GM18951 (cell line): ENCODE measurements around the gene BORCS6.
A peak's percentile ranks its signal among the peaks of the same experiment; 100 is the strongest.

Experiments used
- POLR2A ChIP-seq: IDR thresholded peaks from 4 replicates; pipeline ENCODE4 v1.6.1; 2011; ENCODE audit warnings: mild to moderate bottlenecking; ENCODE audit not compliant: insufficient read length, insufficient read depth; ENCODE audit errors: extremely low read depth
- in situ Hi-C: fragments of 300-500 bp; cut with MboI; formaldehyde crosslinking; loops from one replicate; pipeline ENCODE4 v1.12.0; 2022; ENCODE audit warnings: low sequenced_read_pairs, mixed read lengths, inconsistent platforms; ENCODE audit not compliant: unreplicated experiment

BORCS6 gene

GRCh38 chr17:8192070-8192815 is 2.3 kb upstream of the BORCS6 start:
- TF ChIP-seq POLR2A: peak; percentile 49
- in situ Hi-C loops: no loop called here

GRCh38 chr17:8190506-8190905 is 526 bp upstream of the BORCS6 start:
- in situ Hi-C loops: no loop called here
- no peak for TF ChIP-seq POLR2A

GRCh38 chr17:8189041-8189710 is 804 bp downstream of the BORCS6 start:
- TF ChIP-seq POLR2A: no peak
- in situ Hi-C loops: no loop called here

GRCh38 chr17:8188263-8188839 is 1.6 kb downstream of the BORCS6 start:
- no peak for TF ChIP-seq POLR2A
- in situ Hi-C loops: no loop called here

- in situ Hi-C loops: no loop called here
- no peak for TF ChIP-seq POLR2A
These were observed 2.3 kb downstream of the BORCS6 start for GRCh38 chr17:8187517-8188262.

GRCh38 chr17:8186787-8187516 is 3.0 kb downstream of the BORCS6 start:
- TF ChIP-seq POLR2A: no peak
- in situ Hi-C loops: no loop called here

- no peak for TF ChIP-seq POLR2A
- in situ Hi-C loops: no loop called here
These were observed 3.6 kb downstream of the BORCS6 start for GRCh38 chr17:8186446-8186786.

- peak; percentile 16 for TF ChIP-seq POLR2A
- in situ Hi-C loops: no loop called here
These were observed 4.2 kb downstream of the BORCS6 start for GRCh38 chr17:8185582-8186445.

GRCh38 chr17:8176998-8177731 is 12.8 kb downstream of the BORCS6 start:
- no peak for TF ChIP-seq POLR2A
- in situ Hi-C loops: no loop called here

GRCh38 chr17:8176197-8176940 is 13.6 kb downstream of the BORCS6 start, which contains the start of gene TMEM107:
Gene TMEM107, minus strand, starts transcription at chr17:8176380. Its CDS starts 94 bp downstream, at chr17:8176286.
- peak; percentile 57 for TF ChIP-seq POLR2A

GRCh38 chr17:8175795-8176196 is 14.2 kb downstream of the BORCS6 start:
- TF ChIP-seq POLR2A: no peak
- in situ Hi-C loops: no loop called here

More at GRCh38 chr17:8176197-8176940, 13.6 kb downstream of the BORCS6 start, which contains the start of gene TMEM107:
- in situ Hi-C loops: no loop called here

GRCh38 chr17:8173871-8174322 is 16.1 kb downstream of the BORCS6 start:
- no peak for TF ChIP-seq POLR2A
- in situ Hi-C loops: no loop called here
